NCI-H1092 treated with DMSO at 0.1 percent for 48 hours (cell line): ENCODE measurements around the gene COA1.
"Not testable (repeated sequence)": the region's sequence is repeated elsewhere in the genome, so short reads cannot be mapped to it uniquely, and the experiment has no call there.

ENCODE experiments used
- DNase-seq: peaks from one replicate; lab custom pipeline; 2025; lab: John Stamatoyannopoulos, UW

COA1 gene

DNA sequence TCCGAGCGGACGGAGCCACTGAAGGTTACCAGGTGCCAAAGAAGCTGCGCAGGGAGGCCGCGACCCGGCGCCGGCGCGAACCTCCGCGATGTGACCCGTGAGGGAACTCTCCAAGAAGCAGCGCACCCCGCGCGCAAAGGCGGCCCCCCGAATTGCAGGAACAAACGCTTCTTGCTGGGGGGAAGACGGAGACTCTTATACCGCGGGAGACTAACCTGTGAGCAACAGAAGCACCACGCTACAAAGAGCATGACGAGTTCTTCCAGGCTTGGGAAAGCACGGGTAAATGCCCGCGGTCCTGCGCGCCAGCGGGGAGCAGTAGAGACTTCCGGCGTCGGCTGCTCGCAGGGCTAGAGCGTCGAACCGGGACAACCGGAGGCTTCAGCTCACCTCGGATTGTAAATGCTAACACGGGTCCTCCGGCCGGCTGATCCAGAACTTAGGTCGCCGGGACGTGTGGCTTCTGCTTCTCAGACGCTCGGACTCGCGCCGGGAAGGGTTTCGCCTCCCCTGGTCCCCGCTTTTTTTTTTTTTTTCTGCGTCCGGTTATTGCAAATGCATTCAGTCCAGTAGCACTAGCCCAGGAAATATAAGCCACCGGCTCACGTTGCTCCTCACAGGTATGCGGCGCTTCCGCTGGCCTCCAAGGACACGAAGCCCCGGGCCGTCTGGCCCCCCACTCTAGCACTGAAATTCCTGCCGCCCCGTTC lies at the start of gene COA1:
COA1 (minus strand) TSS at position 310 of the 710 bp plus-strand sequence. CDS start 80,909 bp downstream, outside the sequence.
- peak; percentile 92 for DNase-seq

- DNase-seq = not testable (repeated sequence)
Measured at GRCh38 chr7:43778293-43779044, 49.1 kb upstream of the COA1 start.

- not testable (repeated sequence) for DNase-seq
Measured at GRCh38 chr7:43775255-43775654, 45.9 kb upstream of the COA1 start.

DNA sequence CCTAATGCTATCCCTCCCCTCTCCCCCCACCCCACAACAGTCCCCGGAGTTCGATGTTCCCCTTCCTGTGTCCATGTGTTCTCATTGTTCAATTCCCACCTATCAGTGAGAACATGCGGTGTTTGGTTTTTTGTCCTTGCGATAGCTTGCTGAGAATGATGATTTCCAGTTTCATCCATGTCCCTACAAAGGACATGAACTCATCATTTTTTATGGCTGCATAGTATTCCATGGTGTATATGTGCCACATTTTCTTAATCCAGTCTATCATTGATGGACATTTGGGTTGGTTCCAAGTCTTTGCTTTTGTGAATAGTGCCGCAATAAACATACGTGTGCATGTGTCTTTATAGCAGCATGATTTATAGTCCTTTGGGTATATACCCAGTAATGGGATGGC lies 43.9 kb upstream of the COA1 start:
- DNase-seq = not testable (repeated sequence)

DNA sequence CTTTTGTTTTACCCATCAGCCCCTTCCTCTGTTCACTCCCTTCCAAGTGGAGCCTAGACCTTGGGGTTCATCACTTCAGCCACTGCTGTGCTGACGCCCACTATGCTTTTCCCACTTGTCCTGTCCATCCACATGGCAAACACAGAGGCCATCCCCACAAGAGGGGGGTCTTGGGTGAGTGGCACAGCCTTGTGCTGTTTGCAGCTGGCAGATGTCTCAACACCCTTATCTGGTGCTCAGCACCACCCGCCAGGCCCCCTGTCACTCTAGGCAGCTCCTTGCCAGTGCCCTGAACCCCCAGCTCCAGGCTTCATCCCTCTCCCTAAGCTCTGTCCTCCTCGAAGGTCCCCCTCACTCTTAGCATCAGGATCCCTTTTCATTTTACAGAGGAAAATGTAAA lies 42.2 kb upstream of the COA1 start:
- DNase-seq = no peak

DNA sequence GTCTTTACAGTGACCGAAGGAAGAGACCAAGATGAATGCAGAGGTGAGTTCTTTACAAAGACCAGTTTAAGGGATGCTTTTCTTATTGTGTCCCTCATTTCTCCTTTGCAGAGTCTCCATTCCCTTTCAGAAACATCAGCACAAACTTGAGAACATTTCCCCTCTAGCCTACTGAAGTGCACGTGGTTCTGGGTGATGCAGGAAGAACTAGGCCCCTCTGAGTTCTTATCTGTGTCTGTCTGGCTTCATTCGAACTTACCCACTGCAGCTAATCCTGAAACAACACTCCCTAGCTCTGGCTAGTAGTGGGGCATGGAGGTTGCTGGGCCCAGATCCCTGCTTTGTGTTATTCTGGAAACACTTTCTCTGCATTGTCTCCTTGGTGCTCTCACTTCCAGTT lies 41.8 kb upstream of the COA1 start:
- no peak for DNase-seq

GRCh38 chr7:43769791-43770465 lies 40.6 kb upstream of the COA1 start:
- no peak for DNase-seq

DNA sequence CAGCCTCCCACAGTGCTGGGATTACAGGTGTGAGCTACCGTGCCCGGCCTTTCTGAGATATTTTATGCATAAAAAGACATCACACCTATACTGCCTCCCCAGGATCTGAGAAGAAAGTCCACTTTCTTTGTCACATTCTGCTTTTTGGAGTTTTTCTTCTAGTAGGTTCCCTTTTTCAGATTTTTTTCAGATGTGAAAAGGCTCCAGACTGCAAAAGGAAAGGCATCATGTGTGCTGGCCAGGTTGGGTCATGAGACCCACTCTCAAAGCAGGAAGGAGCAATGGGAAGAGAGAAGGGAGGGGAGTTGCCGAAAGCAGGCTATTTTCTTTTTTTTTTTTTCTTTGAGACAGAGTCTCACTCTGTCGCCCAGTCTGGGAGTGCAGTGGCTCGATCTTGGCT lies 40.0 kb upstream of the COA1 start:
- no peak for DNase-seq

GRCh38 chr7:43768887-43769272 lies 39.6 kb upstream of the COA1 start:
- DNase-seq = no peak

DNA sequence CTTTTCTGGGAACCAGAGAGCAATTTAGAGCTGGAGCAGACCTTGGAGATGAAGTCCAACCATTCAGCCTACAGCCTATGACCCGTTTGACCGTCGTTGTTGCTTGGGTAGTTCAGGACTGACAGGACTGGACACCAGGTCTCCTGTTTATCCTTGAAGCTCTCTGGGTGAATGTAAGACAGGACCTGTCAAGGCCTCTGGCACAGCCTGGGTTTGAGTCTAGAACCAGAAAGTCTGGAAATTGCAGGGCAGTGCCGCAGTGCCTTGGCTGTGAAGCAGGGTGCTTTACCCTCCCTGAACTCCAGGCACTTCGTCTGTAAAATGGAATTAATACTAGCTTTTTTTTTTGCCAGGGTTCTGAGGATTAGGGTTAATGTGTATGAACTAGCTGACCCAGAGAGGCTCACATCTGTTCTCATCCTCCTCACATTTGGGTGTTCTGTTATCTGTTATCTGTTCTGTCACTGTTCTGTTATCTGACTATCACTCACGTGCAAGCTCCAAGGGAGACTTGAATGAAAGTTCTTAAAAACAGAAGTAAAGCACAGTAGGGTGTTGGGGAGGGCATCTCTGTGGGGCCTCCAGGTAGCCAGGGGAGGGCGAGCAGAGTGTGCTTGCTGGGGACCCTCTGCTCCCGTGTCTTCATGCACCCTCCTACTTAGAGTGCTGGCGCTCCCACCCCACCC lies 39.0 kb upstream of the COA1 start:
- no peak for DNase-seq

- DNase-seq = no peak
Measured at GRCh38 chr7:43767311-43767710, 38.0 kb upstream of the COA1 start.

DNA sequence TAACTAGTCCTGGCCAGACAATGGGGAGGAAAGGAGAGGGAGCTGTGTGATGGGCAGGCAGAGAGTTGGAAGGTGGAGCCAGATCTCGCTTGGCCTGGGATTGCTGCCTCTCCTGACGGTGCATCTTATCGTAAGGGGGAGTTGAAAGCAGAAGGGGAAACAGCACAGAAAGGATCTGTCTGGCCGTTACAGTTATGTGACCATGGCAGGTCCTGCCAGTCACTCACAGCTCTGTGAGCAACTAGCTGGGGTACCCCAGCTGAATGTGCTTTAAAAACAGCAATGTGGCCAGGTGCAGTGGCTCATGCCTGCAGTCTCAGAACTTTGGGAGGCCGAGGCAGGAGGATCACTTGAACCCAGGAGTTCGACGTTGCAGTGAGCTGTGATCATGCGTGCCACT lies 37.2 kb upstream of the COA1 start:
- no peak for DNase-seq

GRCh38 chr7:43764807-43765491 lies 35.6 kb upstream of the COA1 start:
- no peak for DNase-seq

DNA sequence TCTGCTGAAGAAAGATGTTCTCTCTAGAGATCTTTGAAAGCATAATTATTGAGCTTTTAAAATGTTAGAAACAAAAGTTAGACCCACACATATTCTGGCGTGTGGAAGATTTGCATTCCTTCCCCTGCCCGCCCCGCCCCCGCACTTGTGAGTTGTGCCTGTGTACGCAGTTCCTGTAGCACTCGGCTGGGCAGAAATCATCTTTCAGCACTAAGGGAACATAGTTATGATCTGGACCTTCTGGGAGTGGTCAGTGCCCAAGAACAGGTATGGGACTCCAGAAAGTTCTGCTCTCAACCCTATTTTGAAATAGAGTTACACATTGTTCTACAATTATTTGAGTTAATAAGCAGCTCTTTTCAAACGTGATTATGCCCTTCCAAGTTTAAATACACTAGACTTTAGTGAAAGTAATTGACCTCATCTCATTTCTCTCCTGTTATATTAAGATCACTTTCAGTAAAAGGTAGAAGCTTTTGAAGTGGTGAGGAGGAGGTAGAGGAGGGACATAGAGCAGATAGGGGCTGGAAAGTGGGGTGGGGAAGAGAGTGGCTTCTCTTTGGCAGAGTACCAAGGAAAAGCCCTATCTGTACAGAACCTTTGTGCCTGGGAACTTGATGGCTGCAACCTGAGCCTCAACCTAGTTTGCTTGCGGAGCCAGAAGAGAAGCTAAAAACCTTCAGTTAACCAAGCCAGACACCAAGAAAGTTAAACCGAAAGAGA lies 34.9 kb upstream of the COA1 start:
- DNase-seq = no peak

GRCh38 chr7:43763183-43763582 lies 33.9 kb upstream of the COA1 start:
- DNase-seq = no peak

GRCh38 chr7:43761938-43762692 lies 32.8 kb upstream of the COA1 start:
- no peak for DNase-seq

DNA sequence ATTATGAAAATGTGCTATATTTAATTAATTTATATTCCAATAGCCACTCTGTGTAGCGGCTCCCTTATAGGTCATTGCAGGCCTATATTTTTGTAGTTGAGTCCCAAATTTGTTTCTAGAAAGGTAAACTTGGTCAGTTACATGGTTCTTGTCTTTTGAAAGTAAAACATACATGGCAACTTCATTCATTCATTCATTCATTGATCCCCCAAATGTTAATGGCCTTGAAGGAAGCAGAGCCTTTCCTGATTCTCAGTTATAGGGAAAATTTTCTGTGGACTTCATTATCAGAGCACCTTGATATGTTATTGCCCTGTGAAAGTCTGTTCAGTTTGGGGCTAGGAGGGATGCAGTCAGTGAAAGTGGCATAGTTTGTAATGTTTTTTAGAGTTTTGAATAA lies 32.1 kb upstream of the COA1 start:
- DNase-seq = no peak

DNA sequence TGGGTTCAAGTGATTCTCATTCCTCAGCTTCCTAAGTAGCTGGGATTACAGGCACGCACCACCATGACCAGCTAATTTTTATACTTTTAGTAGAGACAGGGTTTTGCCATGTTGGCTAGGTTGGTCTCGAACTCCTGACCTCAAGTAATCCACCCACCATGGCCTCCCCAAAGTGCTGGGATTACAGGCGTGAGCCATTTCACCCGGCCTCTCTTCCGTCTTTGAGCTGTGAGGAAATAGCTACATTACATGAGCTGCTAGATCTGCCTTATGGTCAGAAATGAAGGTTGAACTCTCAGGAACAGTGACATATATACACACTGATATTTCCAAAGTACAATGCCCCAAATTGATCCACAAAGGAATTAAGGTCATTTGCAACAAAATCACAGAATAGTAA lies 31.5 kb upstream of the COA1 start:
- no peak for DNase-seq

GRCh38 chr7:43758822-43759683 lies 29.7 kb upstream of the COA1 start:
- no peak for DNase-seq
